Mammary epithelial cell (primary cell): ENCODE data around the gene SLCO6A1.

ENCODE experiments used
- EZH2 ChIP-seq: IDR thresholded peaks from 2 replicates; pipeline ENCODE4 v1.6.1; 2012; ENCODE audit warnings: low read length, inconsistent platforms, borderline replicate concordance
- TF ChIP-seq, protein P1 (sequence below), 2 donors: IDR thresholded peaks in 1 of 2; conservative IDR thresholded peaks in 1 of 2; 2 replicates each; pipeline ENCODE4 v1.5.1; 2011 to 2012; ENCODE audit warnings: inconsistent platforms in 2 of 2, low read length in 2 of 2, mild to moderate bottlenecking in 2 of 2, control low read depth in 1 of 2, low read depth in 1 of 2; ENCODE audit not compliant: insufficient read depth in 1 of 2; ENCODE audit errors: extremely low read depth in 1 of 2

GRCh38 chr5:102542057-102542456 lies 43.3 kb upstream of the SLCO6A1 start:
- TF ChIP-seq, protein P1, sequence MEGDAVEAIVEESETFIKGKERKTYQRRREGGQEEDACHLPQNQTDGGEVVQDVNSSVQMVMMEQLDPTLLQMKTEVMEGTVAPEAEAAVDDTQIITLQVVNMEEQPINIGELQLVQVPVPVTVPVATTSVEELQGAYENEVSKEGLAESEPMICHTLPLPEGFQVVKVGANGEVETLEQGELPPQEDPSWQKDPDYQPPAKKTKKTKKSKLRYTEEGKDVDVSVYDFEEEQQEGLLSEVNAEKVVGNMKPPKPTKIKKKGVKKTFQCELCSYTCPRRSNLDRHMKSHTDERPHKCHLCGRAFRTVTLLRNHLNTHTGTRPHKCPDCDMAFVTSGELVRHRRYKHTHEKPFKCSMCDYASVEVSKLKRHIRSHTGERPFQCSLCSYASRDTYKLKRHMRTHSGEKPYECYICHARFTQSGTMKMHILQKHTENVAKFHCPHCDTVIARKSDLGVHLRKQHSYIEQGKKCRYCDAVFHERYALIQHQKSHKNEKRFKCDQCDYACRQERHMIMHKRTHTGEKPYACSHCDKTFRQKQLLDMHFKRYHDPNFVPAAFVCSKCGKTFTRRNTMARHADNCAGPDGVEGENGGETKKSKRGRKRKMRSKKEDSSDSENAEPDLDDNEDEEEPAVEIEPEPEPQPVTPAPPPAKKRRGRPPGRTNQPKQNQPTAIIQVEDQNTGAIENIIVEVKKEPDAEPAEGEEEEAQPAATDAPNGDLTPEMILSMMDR (conservative IDR thresholded peaks at IDR 0.05 in 1 of 2, IDR thresholded peaks at IDR 0.05 in 1 of 2; ENCODE audit: extremely low read depth in 1 of 2, insufficient read depth in 1 of 2, low read depth in 1 of 2, low read length in 2 of 2) = no peak
- TF ChIP-seq EZH2 = no peak
